Measurements from ENCODE around the gene SRL. TPM values are rescaled to one million over a fixed set of nuclear protein-coding genes. Genes with fewer than 3 reads are reported as not detected.
"Not testable (repeated sequence)": the region's sequence is repeated elsewhere in the genome, so short reads cannot be mapped to it uniquely, and the experiment has no call there.

The SRL gene
- polyA plus RNA-seq, 3 donors, result not detected

GRCh38 chr16:4212211-4212933 is 29.5 kb downstream of the SRL start:
- Histone ChIP-seq H3K4me2 (replicated peaks; ENCODE audit: extremely low read depth, low read length, poor library complexity, severe bottlenecking) (no peak overlapping the region), H3K4me1 (ENCODE audit: control insufficient read depth in 1 of 2, insufficient read depth in 2 of 2, low read length in 2 of 2) (no peaks in the 10 kb centered on the region), H2AFZ (ENCODE audit: insufficient read depth, low read depth, low read length, poor library complexity, severe bottlenecking) (no peak overlapping the region), H3K36me3 (replicated peaks in 1 of 2; ENCODE audit: control insufficient read depth in 1 of 2, insufficient read depth in 2 of 2, low read length in 2 of 2) (no peaks in the 10 kb centered on the region), H4K20me1 (ENCODE audit: insufficient read depth, low read length) (no peaks in the 10 kb centered on the region), H3K9ac (ENCODE audit: insufficient read depth, low read length, poor library complexity, severe bottlenecking) (no peak overlapping the region), H3K4me3 (replicated peaks in 1 of 3; ENCODE audit: low read depth in 2 of 3, low read length in 3 of 3) (no peak overlapping the region), H3K27ac (ENCODE audit: low read depth in 1 of 2, low read length in 2 of 2) (no peak overlapping the region), H3K79me2 (ENCODE audit: insufficient read depth, low read length) (no peaks in the 10 kb centered on the region), H3K27me3 (ENCODE audit: control insufficient read depth in 2 of 2, insufficient read depth in 2 of 2, low read length in 2 of 2) (peaks cover 0 to 5% of the 10 kb centered on the region in 2 donors), H3K9me3 (replicated peaks in 1 of 2; ENCODE audit: control insufficient read depth in 1 of 2, insufficient read depth in 1 of 2, low read length in 2 of 2) (no peaks in the 10 kb centered on the region)
- no peak for TF ChIP-seq CTCF (IDR thresholded peaks at IDR 0.05)
- intact Hi-C loops (cut with micrococcal nuclease), result no loop called here
- no peaks in the 10 kb centered on the region for H3K36me3 Mint-ChIP-seq
- no peak overlapping the region for H3K4me3 Mint-ChIP-seq
- H3K9me3 Mint-ChIP-seq, result peaks cover 0 to 1% (median 0%) of the 10 kb centered on the region in 7 donors
- no peak for DNase-seq
- H3K27me3 Mint-ChIP-seq (ENCODE audit: low read depth in 3 of 3), result peaks cover 7 to 16% (median 9%) of the 10 kb centered on the region in 3 donors
- H3K4me1 Mint-ChIP-seq, result no peaks in the 10 kb centered on the region
- H3K27ac Mint-ChIP-seq, result no peak overlapping the region
- WGBS (ENCODE audit: insufficient coverage), result 97% methylated on average over 9 of the region's 11 CpGs

GRCh38 chr16:4211445-4212210 is 30.3 kb downstream of the SRL start:
- intact Hi-C loops (cut with micrococcal nuclease); H3K9ac ChIP-seq (ENCODE audit: insufficient read depth, low read length, poor library complexity, severe bottlenecking); H3K27ac Mint-ChIP-seq; DNase-seq; H2AFZ ChIP-seq (ENCODE audit: insufficient read depth, low read depth, low read length, poor library complexity, severe bottlenecking); H3K27ac ChIP-seq (ENCODE audit: low read depth in 1 of 2, low read length in 2 of 2); H3K4me3 Mint-ChIP-seq; H4K20me1 ChIP-seq (ENCODE audit: insufficient read depth, low read length); H3K79me2 ChIP-seq (ENCODE audit: insufficient read depth, low read length); H3K4me1 Mint-ChIP-seq; H3K36me3 Mint-ChIP-seq; H3K4me1 ChIP-seq (ENCODE audit: control insufficient read depth in 1 of 2, insufficient read depth in 2 of 2, low read length in 2 of 2); H3K4me2 ChIP-seq (replicated peaks; ENCODE audit: extremely low read depth, low read length, poor library complexity, severe bottlenecking); H3K9me3 Mint-ChIP-seq; H3K36me3 ChIP-seq (replicated peaks in 1 of 2; ENCODE audit: control insufficient read depth in 1 of 2, insufficient read depth in 2 of 2, low read length in 2 of 2); H3K9me3 ChIP-seq (replicated peaks in 1 of 2; ENCODE audit: control insufficient read depth in 1 of 2, insufficient read depth in 1 of 2, low read length in 2 of 2); H3K4me3 ChIP-seq (replicated peaks in 1 of 3; ENCODE audit: low read depth in 2 of 3, low read length in 3 of 3): not testable (repeated sequence)
- H3K27me3 ChIP-seq (ENCODE audit: control insufficient read depth in 2 of 2, insufficient read depth in 2 of 2, low read length in 2 of 2), result peaks cover 0 to 13% of the 10 kb centered on the region in 2 donors
- 95% methylated on average over 19 of the region's 22 CpGs for WGBS (ENCODE audit: insufficient coverage)
- H3K27me3 Mint-ChIP-seq (ENCODE audit: low read depth in 3 of 3), result peaks cover 7 to 24% (median 12%) of the 10 kb centered on the region in 3 donors
